Activated CD4-positive, alpha-beta T cell treated with anti-CD3 and anti-CD28 coated beads for 1 hour (primary cell): ENCODE results near the gene PSTPIP1.

Experiments
- DNase-seq: peaks from one replicate; pipeline ENCODE4 v3.0.0-alpha.2; 2020

Gene PSTPIP1

GRCh38 chr15:77032052-77032646 is 37.2 kb downstream of the PSTPIP1 start:
- DNase-seq, result no peak

DNA sequence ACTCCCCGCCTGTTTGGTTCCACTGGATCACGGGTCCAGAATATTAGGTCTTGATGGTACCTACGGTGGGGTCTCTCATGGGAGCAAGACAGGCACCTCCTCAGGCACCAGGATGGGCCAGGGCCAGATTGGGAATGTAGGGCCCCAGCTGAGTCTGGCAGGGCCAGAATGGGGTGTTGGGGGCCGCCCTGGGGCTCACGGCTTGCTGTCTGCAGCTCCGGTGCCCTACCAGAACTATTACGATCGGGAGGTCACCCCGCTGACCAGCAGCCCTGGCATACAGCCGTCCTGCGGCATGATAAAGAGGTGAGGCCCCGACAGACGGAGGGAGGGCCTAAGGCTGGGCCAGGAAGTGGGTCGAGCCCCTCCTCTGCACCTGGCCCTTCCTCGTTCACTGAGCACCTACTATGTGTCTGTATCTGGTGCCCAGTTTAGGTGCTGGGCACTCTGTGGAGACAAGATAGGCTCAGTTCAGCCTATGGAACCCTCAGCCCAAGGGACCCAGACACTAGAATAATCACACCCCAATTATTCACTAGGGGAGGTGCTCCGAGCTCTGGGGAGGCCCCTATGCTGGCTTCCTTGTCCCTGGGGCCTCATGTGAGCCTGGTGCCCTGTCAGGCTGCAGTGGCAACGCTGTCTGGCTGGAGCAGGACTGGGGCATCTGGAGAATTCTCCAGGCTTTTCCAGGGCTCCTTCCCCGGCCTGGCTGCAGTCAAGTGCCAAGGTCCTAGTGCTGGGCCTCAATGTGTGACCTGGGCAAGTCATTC is 37.9 kb downstream of the PSTPIP1 start:
- DNase-seq, result no peak

GRCh38 chr15:77033417-77033728 is 38.4 kb downstream of the PSTPIP1 start:
- DNase-seq, result no peak

DNA sequence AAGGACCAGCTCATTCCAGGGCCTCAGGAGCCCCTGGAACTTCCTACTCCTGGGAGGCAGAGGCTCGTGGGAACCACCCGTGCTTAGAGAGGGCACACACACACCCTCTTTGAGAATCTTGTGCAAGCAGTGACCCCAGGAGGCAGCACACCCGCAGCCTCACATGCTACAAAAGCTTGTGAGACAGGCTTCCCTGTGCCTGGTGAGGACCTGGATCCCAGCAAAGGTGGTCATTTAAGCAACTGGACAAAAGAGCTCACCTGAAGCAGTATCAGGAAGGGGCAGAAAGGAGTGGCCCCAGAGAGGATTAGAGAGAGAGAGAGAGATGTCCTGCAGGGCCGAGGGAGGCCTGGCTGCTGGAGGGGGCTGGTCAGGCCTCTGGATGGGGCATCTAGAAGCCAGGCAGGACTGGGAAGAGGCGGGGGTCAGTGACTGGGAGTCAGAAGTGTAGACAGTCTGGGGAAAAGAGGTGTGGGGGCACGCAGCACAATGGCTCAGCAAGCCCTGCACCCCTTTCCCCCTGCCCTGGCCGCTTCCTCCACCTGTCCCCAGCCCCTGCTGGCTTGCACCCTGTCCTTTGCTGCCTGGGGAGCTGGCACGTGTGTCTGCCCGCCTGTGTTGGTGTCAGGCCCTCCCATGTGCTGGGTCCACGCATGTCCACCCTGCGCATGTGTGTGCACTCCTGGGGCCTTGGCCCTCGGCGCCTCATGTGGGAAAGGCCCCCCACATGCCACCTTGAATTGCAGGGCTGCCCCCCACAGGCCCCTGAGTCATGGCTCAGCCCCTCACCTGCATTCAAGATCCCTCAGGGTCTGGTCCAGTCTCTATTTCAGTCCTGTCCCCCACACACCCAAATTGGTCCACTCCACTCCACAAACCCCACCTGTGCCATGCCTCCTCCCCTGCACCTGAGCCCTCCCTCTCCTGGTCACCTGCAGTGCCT is 39.1 kb downstream of the PSTPIP1 start:
- no peak for DNase-seq

DNA sequence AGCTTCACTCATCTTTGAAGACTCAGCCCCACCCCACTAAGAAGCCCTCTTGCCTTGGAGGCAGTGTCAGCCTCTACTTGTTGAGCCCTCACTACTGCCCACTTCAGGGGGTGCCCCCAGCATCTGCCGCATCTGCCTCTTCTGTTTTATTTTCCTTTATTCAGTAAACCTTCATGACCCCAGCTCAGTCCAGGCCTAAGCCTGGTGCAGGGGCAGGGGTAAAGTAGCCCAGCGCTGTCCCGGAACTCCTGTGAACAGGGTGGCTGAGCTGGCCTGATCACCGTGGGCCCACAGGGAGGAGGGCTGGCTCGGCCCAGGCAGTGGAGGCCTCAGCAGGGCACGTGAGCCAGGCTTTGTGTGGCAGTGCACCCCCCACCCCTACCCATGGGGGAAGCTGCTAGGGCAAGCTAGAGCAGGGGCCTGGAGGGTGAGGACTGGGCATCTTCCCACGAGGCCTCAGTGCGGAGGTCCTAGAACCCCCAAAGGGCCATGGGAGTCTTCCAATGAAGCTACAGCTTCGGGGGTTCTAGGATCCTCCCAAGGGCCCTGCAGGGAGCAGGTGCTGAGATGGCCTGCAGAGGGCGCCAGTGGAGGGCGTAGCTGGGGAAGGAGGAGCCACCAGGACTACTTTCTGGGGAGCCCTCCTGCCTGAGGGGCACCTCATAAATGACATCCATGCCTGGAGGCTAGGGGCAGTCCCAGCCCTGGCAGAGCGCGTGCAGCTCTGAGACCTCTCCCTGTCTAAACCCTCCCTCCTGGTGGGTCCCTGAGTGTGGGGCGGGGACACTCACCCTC is 40.0 kb downstream of the PSTPIP1 start:
- no peak for DNase-seq

- no peak for DNase-seq
These were observed 40.7 kb downstream of the PSTPIP1 start for GRCh38 chr15:77035584-77035983.

DNA sequence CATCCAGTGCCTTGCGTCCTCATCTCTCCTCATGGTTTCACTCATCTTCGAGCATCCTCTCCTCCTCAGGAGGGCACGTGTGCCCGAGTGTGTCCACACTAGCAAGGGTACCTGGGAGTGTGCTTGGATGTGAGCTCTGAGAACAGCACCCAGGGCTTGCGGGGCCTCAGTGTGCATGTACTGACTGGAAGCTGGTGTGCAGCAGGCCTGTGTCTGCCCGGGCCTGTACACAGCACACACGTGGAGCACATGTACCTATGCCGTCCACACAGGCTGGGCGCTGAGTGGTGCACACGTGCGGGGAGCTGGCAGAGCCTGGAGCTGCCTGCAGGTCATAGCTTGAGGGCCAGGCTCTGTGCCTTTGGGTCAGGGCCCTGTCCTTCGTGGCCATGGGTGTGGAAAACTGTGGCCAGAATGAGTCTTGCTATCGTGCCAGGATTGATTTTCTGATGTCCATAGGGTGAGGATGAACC is 41.1 kb downstream of the PSTPIP1 start:
- no peak for DNase-seq

- no peak for DNase-seq
These were observed 41.8 kb downstream of the PSTPIP1 start for GRCh38 chr15:77036537-77037387.

GRCh38 chr15:77037388-77038209 is 42.7 kb downstream of the PSTPIP1 start:
- DNase-seq, result no peak

DNA sequence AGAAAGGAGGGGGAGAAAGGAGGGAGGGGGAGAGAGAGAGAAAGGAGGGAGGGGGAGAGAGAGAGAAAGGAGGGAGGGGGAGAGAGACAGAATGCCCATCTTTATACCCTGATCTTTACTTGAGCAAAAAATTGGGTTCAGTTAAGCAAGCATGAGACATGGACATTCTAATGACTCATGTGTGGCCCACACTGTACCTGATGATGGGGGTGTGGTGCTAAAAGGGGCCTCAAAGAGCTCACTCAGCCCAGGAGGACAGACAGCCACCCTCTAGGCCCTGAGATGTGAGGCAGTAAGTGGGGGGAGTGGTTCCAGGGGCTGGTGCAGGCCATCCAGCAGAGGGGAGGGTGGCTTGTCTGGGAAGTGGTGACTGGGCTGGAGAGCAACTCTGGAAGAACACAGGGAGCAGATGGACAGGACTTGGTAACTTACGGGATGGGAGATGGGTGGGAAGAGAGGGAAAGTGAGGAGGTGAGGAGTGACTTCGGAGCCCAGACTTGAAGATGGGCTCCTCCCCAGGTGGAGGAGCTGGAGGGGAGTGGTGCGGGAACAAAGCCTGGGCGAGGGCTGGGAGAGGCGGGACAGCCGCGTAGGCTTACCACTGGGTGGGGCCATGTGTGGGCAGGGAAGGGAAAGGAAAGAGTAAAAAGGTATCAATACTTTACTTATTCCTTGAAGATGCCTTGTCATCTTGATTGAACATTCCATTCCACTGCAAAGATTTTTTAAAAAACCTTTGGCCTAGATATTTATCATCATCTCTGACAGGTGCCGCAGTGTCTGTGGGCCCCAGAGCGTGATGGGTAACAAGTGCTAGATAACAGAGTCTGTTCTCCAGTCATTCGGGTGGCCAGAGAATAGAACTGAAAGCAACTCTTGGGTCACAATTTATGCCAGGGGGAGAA is 43.6 kb downstream of the PSTPIP1 start:
- no peak for DNase-seq

DNA sequence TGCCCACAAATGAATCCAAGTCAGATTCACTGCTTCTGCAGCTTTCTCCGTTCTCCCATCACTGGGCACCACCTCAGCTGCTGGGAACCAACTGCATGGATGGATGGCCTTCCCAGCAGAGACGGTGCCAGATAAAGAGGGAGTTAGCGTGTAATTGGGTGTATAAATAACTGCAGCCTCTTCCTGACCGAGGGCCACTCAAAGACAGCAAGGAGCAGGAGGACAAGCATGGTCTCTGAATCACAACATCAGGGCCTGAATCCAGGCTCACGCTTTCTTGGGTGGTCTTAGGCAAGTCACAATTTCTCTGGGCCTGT is 44.2 kb downstream of the PSTPIP1 start:
- no peak for DNase-seq

DNA sequence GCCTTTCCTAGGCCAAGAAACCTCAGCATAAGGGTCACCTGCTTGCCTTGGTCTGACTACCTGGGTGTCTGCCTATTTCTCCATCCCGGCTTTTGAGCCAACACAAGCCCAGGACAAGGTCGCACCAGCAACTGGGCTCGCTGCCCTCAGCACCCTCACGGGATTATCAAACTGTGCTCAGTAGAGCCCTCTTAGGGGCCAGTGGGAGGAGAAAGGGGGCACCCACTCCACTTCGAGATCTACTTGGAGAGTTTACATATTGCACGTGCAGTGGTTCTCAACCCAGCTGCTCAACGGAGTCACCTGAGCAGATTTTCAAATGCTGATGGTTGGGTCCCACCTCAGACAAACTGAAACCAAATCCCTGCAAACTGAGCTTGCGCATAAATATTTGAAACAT is 44.9 kb downstream of the PSTPIP1 start:
- DNase-seq, result no peak

DNA sequence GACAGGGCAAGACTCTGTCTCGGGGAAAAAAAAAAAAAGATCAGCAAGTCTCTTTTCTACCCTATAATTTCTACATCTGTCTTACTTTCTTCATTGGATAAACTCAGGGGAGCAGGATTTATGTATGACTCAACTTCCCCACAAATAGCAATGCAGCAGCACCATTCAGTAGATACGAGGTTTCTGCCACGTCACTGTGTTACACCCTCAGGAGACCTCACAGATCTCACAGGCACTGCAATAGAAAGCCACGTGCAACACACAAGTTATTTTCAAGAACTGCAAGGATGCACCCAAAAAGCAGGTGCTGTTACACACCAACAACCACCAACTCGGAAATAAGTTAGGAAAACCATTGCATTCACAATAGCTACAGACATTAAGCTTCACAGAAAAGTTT is 45.7 kb downstream of the PSTPIP1 start:
- no peak for DNase-seq

- DNase-seq, result no peak
These were observed 47.5 kb downstream of the PSTPIP1 start for GRCh38 chr15:77042245-77042919.

DNA sequence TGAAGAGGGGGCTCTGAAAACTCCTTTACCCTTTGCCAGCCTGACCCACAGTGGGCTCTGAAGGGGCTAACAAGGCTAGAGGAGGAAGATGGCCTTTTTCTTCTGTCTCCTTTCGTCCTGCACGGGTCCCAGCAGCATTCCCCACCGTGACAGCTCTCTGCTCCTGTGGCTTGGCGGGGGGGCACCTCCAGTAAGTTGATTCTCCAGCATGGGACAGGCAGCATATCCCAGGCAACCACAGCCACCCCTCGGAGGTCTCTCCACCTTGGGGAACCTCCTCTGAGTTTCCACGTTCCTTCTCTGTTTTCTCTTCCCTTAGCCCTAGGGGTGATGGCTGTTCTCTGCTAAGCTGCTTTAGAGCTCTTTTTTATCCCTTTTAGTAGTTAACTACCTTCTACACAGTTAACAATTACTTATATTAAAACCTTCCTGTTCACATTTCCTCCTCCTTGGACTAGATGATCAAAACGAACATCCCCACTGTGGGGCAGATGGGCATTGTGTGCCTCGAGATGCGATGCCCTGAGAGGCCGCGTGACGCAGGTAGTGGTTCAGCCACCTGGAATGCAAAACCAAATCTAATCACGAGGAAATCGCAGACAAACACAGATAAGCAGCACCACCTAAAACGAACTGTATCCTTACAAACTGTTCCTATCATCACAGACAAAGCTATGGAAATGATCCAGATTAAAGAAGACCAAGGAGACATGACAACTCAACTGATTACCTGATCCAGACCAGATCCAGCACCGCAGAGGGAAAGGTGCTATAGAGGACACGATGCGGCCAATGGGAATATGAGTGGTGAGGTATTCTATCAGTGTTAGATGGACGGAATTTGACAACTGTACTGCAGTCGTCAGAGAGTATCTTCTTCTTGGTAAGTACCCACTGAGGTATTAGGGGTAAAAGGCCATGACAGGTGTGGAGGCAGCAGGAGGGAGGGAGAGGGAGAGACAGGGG is 48.3 kb downstream of the PSTPIP1 start:
- no peak for DNase-seq

GRCh38 chr15:77044228-77045042 is 49.5 kb downstream of the PSTPIP1 start:
- no peak for DNase-seq

DNA sequence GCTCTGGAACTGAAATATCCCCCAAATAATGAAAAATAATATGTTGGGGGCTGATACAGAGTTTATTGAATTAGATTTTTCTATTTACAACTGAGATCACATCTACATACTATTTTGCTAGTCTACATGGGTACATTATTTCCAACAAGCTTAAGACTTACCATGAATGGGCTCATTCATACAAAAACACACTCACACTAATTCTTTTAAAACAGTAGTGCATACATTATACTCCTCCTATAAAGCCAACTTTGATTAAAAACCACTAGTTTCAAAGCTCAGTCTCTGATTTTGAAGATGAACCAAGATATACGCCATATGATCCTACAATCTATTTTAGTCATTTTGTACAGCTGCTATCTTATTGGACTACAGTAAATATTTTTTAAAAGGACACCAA is 51.1 kb downstream of the PSTPIP1 start:
- DNase-seq, result no peak
